Activated naive CD4-positive, alpha-beta T cell treated with anti-CD3 and anti-CD28 coated beads for 36 hours (primary cell): ENCODE results near the gene PTS. TPM values are rescaled to one million over a fixed set of nuclear protein-coding genes. Genes with fewer than 3 reads are reported as not detected.

ENCODE experiments used
- CTCF ChIA-PET: fragments of 350-600 bp; sonication (Branson Sonifier 250); formaldehyde crosslinking; loops from one replicate; lab custom pipeline; 2021; ENCODE audit warnings: antibody characterized with exemption; lab: Charles Lee
- DNase-seq: peaks from one replicate; pipeline ENCODE4 v3.0.0-alpha.2; 2020
- H3K27ac Mint-ChIP-seq: one replicate; pipeline ENCODE4 v1.8.0; 2021; ENCODE audit warnings: mild to moderate bottlenecking, mixed read lengths
- H3K27me3 Mint-ChIP-seq: one replicate; pipeline ENCODE4 v1.8.0; 2021; ENCODE audit warnings: low read depth, mixed read lengths
- H3K36me3 Mint-ChIP-seq: one replicate; pipeline ENCODE4 v1.8.0; 2021; ENCODE audit warnings: low read depth, mixed read lengths
- H3K4me1 Mint-ChIP-seq: one replicate; pipeline ENCODE4 v1.8.0; 2021; ENCODE audit warnings: low read depth, mixed read lengths
- H3K4me3 Mint-ChIP-seq: one replicate; pipeline ENCODE4 v1.8.0; 2021; ENCODE audit warnings: mild to moderate bottlenecking, moderate library complexity, mixed read lengths
- H3K9me3 Mint-ChIP-seq: one replicate; pipeline ENCODE4 v1.8.0; 2021; ENCODE audit warnings: mixed read lengths
- intact Hi-C: fragments of 100-400 bp; cut with micrococcal nuclease; formaldehyde crosslinking; loops from one replicate; pipeline ENCODE4 v1.15.1; 2023
- total RNA-seq, 2 experiments: library from RNA; stranded (reverse); gene quantifications; one replicate each; pipeline ENCODE4 v1.2.3, GENCODE V29; 2021

Gene PTS
- total RNA-seq, 2 experiments from 2014 or later: 34.6 to 39.0 TPM

GRCh38 chr11:112269139-112269538 lies 42.9 kb downstream of the PTS start:
- no peaks in the 10 kb centered on the region for H3K4me1 Mint-ChIP-seq
- H3K36me3 Mint-ChIP-seq: peaks cover 1% of the 10 kb centered on the region
- no peak overlapping the region for H3K4me3 Mint-ChIP-seq
- intact Hi-C loops: no loop called here
- no peak overlapping the region for H3K27ac Mint-ChIP-seq
- CTCF ChIA-PET: interaction anchor here (0.7 to 1.0 kb wide), 2 partner anchors 12 to 18 kb away, joined by 3 to 5 read pairs; no protein-coding TSS in a partner anchor
- no peak for DNase-seq
- H3K27me3 Mint-ChIP-seq: no peaks in the 10 kb centered on the region
- no peaks in the 10 kb centered on the region for H3K9me3 Mint-ChIP-seq

GRCh38 chr11:112270551-112271180 lies 44.4 kb downstream of the PTS start:
- no peak for DNase-seq

GRCh38 chr11:112271242-112271641 lies 45.0 kb downstream of the PTS start:
- Mint-ChIP-seq H3K4me1 (no peaks in the 10 kb centered on the region), H3K36me3 (peaks cover 1% of the 10 kb centered on the region), H3K4me3 (no peak overlapping the region), H3K9me3 (no peaks in the 10 kb centered on the region), H3K27ac (no peak overlapping the region), H3K27me3 (no peaks in the 10 kb centered on the region)
- CTCF ChIA-PET: interaction anchor here (0.6 to 1.3 kb wide), 4 partner anchors 10 to 482 kb away, joined by 3 to 5 read pairs (median 4); partner anchors contain the start of gene PLET1
- intact Hi-C loops: no loop called here
- DNase-seq: no peak

More at GRCh38 chr11:112270551-112271180, 44.4 kb downstream of the PTS start:
- no peaks in the 10 kb centered on the region for H3K27me3 Mint-ChIP-seq
- H3K4me1 Mint-ChIP-seq: no peaks in the 10 kb centered on the region
- CTCF ChIA-PET: interaction anchor here (0.6 to 1.3 kb wide), 4 partner anchors 10 to 481 kb away, joined by 3 to 5 read pairs (median 4); partner anchors contain the start of gene PLET1
- no peak overlapping the region for H3K27ac Mint-ChIP-seq
- H3K4me3 Mint-ChIP-seq: no peak overlapping the region
- peaks cover 1% of the 10 kb centered on the region for H3K36me3 Mint-ChIP-seq
- intact Hi-C loops: no loop called here
- no peaks in the 10 kb centered on the region for H3K9me3 Mint-ChIP-seq

- intact Hi-C loops: no loop called here
- CTCF ChIA-PET: no interaction called here
- no peaks in the 10 kb centered on the region for H3K9me3 Mint-ChIP-seq
- no peak overlapping the region for H3K4me3 Mint-ChIP-seq
- H3K27me3 Mint-ChIP-seq: no peaks in the 10 kb centered on the region
- no peaks in the 10 kb centered on the region for H3K4me1 Mint-ChIP-seq
- peaks cover 1% of the 10 kb centered on the region for H3K36me3 Mint-ChIP-seq
- no peak for DNase-seq
- H3K27ac Mint-ChIP-seq: no peak overlapping the region
These were observed 46.8 kb downstream of the PTS start for GRCh38 chr11:112273066-112273465.

GRCh38 chr11:112274007-112274783 lies 48.0 kb downstream of the PTS start:
- Mint-ChIP-seq H3K27ac (no peak overlapping the region), H3K36me3 (peaks cover 1% of the 10 kb centered on the region), H3K27me3 (no peaks in the 10 kb centered on the region), H3K4me1 (no peaks in the 10 kb centered on the region), H3K9me3 (no peaks in the 10 kb centered on the region), H3K4me3 (no peak overlapping the region)
- DNase-seq: no peak
- CTCF ChIA-PET: interaction anchor here (1.0 to 1.1 kb wide), 3 partner anchors 14 to 55 kb away, joined by 3 to 4 read pairs (median 3); no protein-coding TSS in a partner anchor
- intact Hi-C loops: no loop called here

- CTCF ChIA-PET: interaction anchor here (0.9 to 1.9 kb wide), 3 partner anchors 47 to 58 kb away, joined by 3 to 5 read pairs (median 4); no protein-coding TSS in a partner anchor
- no peak for DNase-seq
- no peaks in the 10 kb centered on the region for H3K27me3 Mint-ChIP-seq
- peaks cover 2% of the 10 kb centered on the region for H3K4me1 Mint-ChIP-seq
- intact Hi-C loops: no loop called here
- H3K4me3 Mint-ChIP-seq: no peak overlapping the region
- H3K9me3 Mint-ChIP-seq: no peaks in the 10 kb centered on the region
- H3K36me3 Mint-ChIP-seq: no peaks in the 10 kb centered on the region
- H3K27ac Mint-ChIP-seq: no peak overlapping the region
These were observed 50.8 kb downstream of the PTS start for GRCh38 chr11:112277029-112277428.

- CTCF ChIA-PET: interaction anchor here (0.5 to 5.9 kb wide), 5 partner anchors 11 to 192 kb away, joined by 3 to 212 read pairs (median 4); partner anchors contain the start of gene PTS
- H3K27ac Mint-ChIP-seq: no peak overlapping the region
- H3K27me3 Mint-ChIP-seq: no peaks in the 10 kb centered on the region
- no peak for DNase-seq
- intact Hi-C loops: no loop called here
- H3K4me1 Mint-ChIP-seq: peaks cover 2% of the 10 kb centered on the region
- no peaks in the 10 kb centered on the region for H3K9me3 Mint-ChIP-seq
- no peaks in the 10 kb centered on the region for H3K36me3 Mint-ChIP-seq
- no peak overlapping the region for H3K4me3 Mint-ChIP-seq
These were observed 51.7 kb downstream of the PTS start for GRCh38 chr11:112277941-112278340.

- Mint-ChIP-seq H3K27me3 (no peaks in the 10 kb centered on the region), H3K36me3 (no peaks in the 10 kb centered on the region), H3K4me3 (no peak overlapping the region), H3K4me1 (peaks cover 2% of the 10 kb centered on the region), H3K9me3 (no peaks in the 10 kb centered on the region), H3K27ac (no peak overlapping the region)
- CTCF ChIA-PET: interaction anchor here (0.5 to 5.9 kb wide), 20 partner anchors 9 to 513 kb away, joined by 3 to 212 read pairs (median 4); partner anchors contain the start of genes PPP2R1B and PTS
- intact Hi-C loops: no loop called here
- DNase-seq: no peak
These were observed 52.6 kb downstream of the PTS start for GRCh38 chr11:112278803-112279202.

- Mint-ChIP-seq H3K27me3 (no peaks in the 10 kb centered on the region), H3K4me3 (peak overlapping the region; percentile 76), H3K9me3 (no peaks in the 10 kb centered on the region), H3K27ac (no peak overlapping the region), H3K36me3 (no peaks in the 10 kb centered on the region), H3K4me1 (peaks cover 2% of the 10 kb centered on the region)
- peak; percentile 84 for DNase-seq
- intact Hi-C loops: loop anchor here (1.0 to 5.0 kb wide), 10 partner anchors 54 to 713 kb away; partner anchors contain the start of genes ALG9, CFAP68, FDXACB1 and PPP2R1B
- CTCF ChIA-PET: interaction anchor here (0.6 to 5.9 kb wide), 43 partner anchors 8 to 1010 kb away, joined by 3 to 212 read pairs (median 4); partner anchors contain the start of genes DLAT and PTS
These were observed 53.7 kb downstream of the PTS start for GRCh38 chr11:112279901-112280267.

- H3K27me3 Mint-ChIP-seq: no peaks in the 10 kb centered on the region
- no peaks in the 10 kb centered on the region for H3K36me3 Mint-ChIP-seq
- CTCF ChIA-PET: interaction anchor here (0.6 to 5.9 kb wide), 43 partner anchors 8 to 1009 kb away, joined by 3 to 212 read pairs (median 4); partner anchors contain the start of genes DLAT and PTS
- H3K27ac Mint-ChIP-seq: no peak overlapping the region
- H3K4me3 Mint-ChIP-seq: peak overlapping the region; percentile 76
- no peaks in the 10 kb centered on the region for H3K9me3 Mint-ChIP-seq
- DNase-seq: peak; percentile 79
- peaks cover 2% of the 10 kb centered on the region for H3K4me1 Mint-ChIP-seq
- intact Hi-C loops: loop anchor here (1.0 to 5.0 kb wide), 10 partner anchors 54 to 713 kb away; partner anchors contain the start of genes ALG9, CFAP68, FDXACB1 and PPP2R1B
These were observed 54.3 kb downstream of the PTS start for GRCh38 chr11:112280268-112281126.

GRCh38 chr11:112281726-112282125 lies 55.5 kb downstream of the PTS start:
- Mint-ChIP-seq H3K27me3 (no peaks in the 10 kb centered on the region), H3K9me3 (no peaks in the 10 kb centered on the region), H3K27ac (no peak overlapping the region), H3K36me3 (no peaks in the 10 kb centered on the region), H3K4me3 (no peak overlapping the region), H3K4me1 (peaks cover 2% of the 10 kb centered on the region)
- no peak for DNase-seq
- intact Hi-C loops: loop anchor here (2.0 to 5.0 kb wide), 4 partner anchors 355 to 714 kb away; partner anchors contain the start of genes ALG9 and PPP2R1B
- CTCF ChIA-PET: interaction anchor here (0.6 to 5.9 kb wide), 8 partner anchors 13 to 356 kb away, joined by 3 to 212 read pairs (median 6); partner anchors contain the start of gene PTS
